ENCODE data around the gene NCBP3. TPM values are rescaled to one million over a fixed set of nuclear protein-coding genes. Genes with fewer than 3 reads are reported as not detected.

The NCBP3 gene
- total and polyA plus RNA-seq, 4 donors = 4.6 to 17.1 (median 8.3) TPM

GRCh38 chr17:3808701-3809100 is 37.3 kb downstream of the NCBP3 start:
- Histone ChIP-seq H3K4me1 (ENCODE audit: control insufficient read depth in 4 of 4, insufficient read depth in 4 of 4, low read length in 3 of 4) (peaks cover 5 to 14% (median 7%) of the 10 kb centered on the region in 4 donors), H3K9me3 (ENCODE audit: control insufficient read depth in 4 of 4, low read length in 3 of 4) (no peaks in the 10 kb centered on the region), H3K27me3 (ENCODE audit: control insufficient read depth in 4 of 4, insufficient read depth in 4 of 4, low read length in 3 of 4) (no peaks in the 10 kb centered on the region), H3K4me3 (ENCODE audit: low read depth in 1 of 3, low read length in 3 of 3) (no peak overlapping the region), H3K36me3 (ENCODE audit: control insufficient read depth in 4 of 4, insufficient read depth in 3 of 4, low read depth in 1 of 4, low read length in 3 of 4) (peaks cover 3 to 45% (median 15%) of the 10 kb centered on the region in 4 donors), H3K9ac (ENCODE audit: low read depth in 1 of 2, low read length in 2 of 2) (no peak overlapping the region), H3K27ac (ENCODE audit: low read depth in 1 of 2, low read length in 2 of 2) (no peak overlapping the region)
- DNase-seq (ENCODE audit: low spot score) = no peak
- 96% methylated on average over 7 of the region's 7 CpGs for WGBS
- TF ChIP-seq HNF4G (IDR thresholded peaks at IDR 0.05) = no peak
- no peak for TF ChIP-seq FOXA2 (IDR thresholded peaks at IDR 0.05)
- TF ChIP-seq NR2F2 (IDR thresholded peaks at IDR 0.05) = no peak
- no peak for TF ChIP-seq FOXA1 (IDR thresholded peaks at IDR 0.05)
- no peak for TF ChIP-seq HNF4A (conservative IDR thresholded peaks at IDR 0.05)
- TF ChIP-seq, protein P1, sequence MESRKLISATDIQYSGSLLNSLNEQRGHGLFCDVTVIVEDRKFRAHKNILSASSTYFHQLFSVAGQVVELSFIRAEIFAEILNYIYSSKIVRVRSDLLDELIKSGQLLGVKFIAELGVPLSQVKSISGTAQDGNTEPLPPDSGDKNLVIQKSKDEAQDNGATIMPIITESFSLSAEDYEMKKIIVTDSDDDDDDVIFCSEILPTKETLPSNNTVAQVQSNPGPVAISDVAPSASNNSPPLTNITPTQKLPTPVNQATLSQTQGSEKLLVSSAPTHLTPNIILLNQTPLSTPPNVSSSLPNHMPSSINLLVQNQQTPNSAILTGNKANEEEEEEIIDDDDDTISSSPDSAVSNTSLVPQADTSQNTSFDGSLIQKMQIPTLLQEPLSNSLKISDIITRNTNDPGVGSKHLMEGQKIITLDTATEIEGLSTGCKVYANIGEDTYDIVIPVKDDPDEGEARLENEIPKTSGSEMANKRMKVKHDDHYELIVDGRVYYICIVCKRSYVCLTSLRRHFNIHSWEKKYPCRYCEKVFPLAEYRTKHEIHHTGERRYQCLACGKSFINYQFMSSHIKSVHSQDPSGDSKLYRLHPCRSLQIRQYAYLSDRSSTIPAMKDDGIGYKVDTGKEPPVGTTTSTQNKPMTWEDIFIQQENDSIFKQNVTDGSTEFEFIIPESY (IDR thresholded peaks at IDR 0.05) = no peak
- no peak for TF ChIP-seq REST (IDR thresholded peaks at IDR 0.05)
- TF ChIP-seq CTCF (IDR thresholded peaks at IDR 0.05; ENCODE audit: low read depth, low read length, missing input control) = no peak
- TF ChIP-seq JUND (IDR thresholded peaks at IDR 0.05) = no peak
- no peak for TF ChIP-seq TAF1 (conservative IDR thresholded peaks at IDR 0.05)
- no peak for TF ChIP-seq YY1 (IDR thresholded peaks at IDR 0.05)
- TF ChIP-seq EGR1 (IDR thresholded peaks at IDR 0.05; ENCODE audit: low read depth in 2 of 2) = no peak
- TF ChIP-seq GABPA (IDR thresholded peaks at IDR 0.05 in 1 of 2, conservative IDR thresholded peaks at IDR 0.05 in 1 of 2) = no peak
- TF ChIP-seq SP1 (IDR thresholded peaks at IDR 0.05) = no peak
- TF ChIP-seq RXRA (IDR thresholded peaks at IDR 0.05) = no peak
- TF ChIP-seq, protein P2, sequence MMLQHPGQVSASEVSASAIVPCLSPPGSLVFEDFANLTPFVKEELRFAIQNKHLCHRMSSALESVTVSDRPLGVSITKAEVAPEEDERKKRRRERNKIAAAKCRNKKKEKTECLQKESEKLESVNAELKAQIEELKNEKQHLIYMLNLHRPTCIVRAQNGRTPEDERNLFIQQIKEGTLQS (IDR thresholded peaks at IDR 0.05) = no peak
- TF ChIP-seq RAD21 (IDR thresholded peaks at IDR 0.05) = no peak

GRCh38 chr17:3805581-3805980 is 40.5 kb downstream of the NCBP3 start:
- peaks cover 0 to 17% (median 3%) of the 10 kb centered on the region in 4 donors for H3K36me3 ChIP-seq (ENCODE audit: control insufficient read depth in 4 of 4, insufficient read depth in 3 of 4, low read depth in 1 of 4, low read length in 3 of 4)
- no peak overlapping the region for H3K9ac ChIP-seq (ENCODE audit: low read depth in 1 of 2, low read length in 2 of 2)
- H3K9me3 ChIP-seq (ENCODE audit: control insufficient read depth in 4 of 4, low read length in 3 of 4) = no peaks in the 10 kb centered on the region
- WGBS = 80% methylated on average over 5 of the region's 5 CpGs
- H3K27ac ChIP-seq (ENCODE audit: low read depth in 1 of 2, low read length in 2 of 2) = no peak overlapping the region
- no peaks in the 10 kb centered on the region for H3K27me3 ChIP-seq (ENCODE audit: control insufficient read depth in 4 of 4, insufficient read depth in 4 of 4, low read length in 3 of 4)
- peaks cover 17 to 43% (median 28%) of the 10 kb centered on the region in 4 donors for H3K4me1 ChIP-seq (ENCODE audit: control insufficient read depth in 4 of 4, insufficient read depth in 4 of 4, low read length in 3 of 4)
- H3K4me3 ChIP-seq (ENCODE audit: low read depth in 1 of 3, low read length in 3 of 3) = no peak overlapping the region
- DNase-seq (ENCODE audit: low spot score) = no peak
- TF ChIP-seq RXRA (IDR thresholded peaks at IDR 0.05) (no peak), RAD21 (IDR thresholded peaks at IDR 0.05) (no peak), YY1 (IDR thresholded peaks at IDR 0.05) (no peak), SP1 (IDR thresholded peaks at IDR 0.05) (no peak), CTCF (IDR thresholded peaks at IDR 0.05; ENCODE audit: low read depth, low read length, missing input control) (no peak), EGR1 (IDR thresholded peaks at IDR 0.05; ENCODE audit: low read depth in 2 of 2) (no peak), TAF1 (conservative IDR thresholded peaks at IDR 0.05) (no peak), GABPA (IDR thresholded peaks at IDR 0.05 in 1 of 2, conservative IDR thresholded peaks at IDR 0.05 in 1 of 2) (no peak), HNF4A (conservative IDR thresholded peaks at IDR 0.05) (no peak)
- TF ChIP-seq, protein P1 (IDR thresholded peaks at IDR 0.05) = no peak
- TF ChIP-seq, protein P2 (IDR thresholded peaks at IDR 0.05) = no peak
